NT2/D1 (cell line): ENCODE data around the gene TGFB2.

ENCODE experiments used
- SUZ12 ChIP-seq: IDR thresholded peaks from 2 replicates; pipeline ENCODE4 v1.6.1; 2011; ENCODE audit not compliant: insufficient read length, insufficient read depth; ENCODE audit errors: extremely low read depth
- YY1 ChIP-seq: IDR thresholded peaks from 2 replicates; pipeline ENCODE4 v1.6.1; 2011; ENCODE audit not compliant: insufficient read length, insufficient read depth
- ZNF274 ChIP-seq: IDR thresholded peaks from 2 replicates; pipeline ENCODE4 v1.6.1; 2011; ENCODE audit warnings: mild to moderate bottlenecking, low read depth, low read length

GRCh38 chr1:218481116-218481775 lies 136.1 kb downstream of the TGFB2 start:
- TF ChIP-seq YY1 = no peak
- TF ChIP-seq ZNF274 = no peak
- no peak for TF ChIP-seq SUZ12
